ENCODE data around the gene C9. TPM values are rescaled to one million over a fixed set of nuclear protein-coding genes. Genes with fewer than 3 reads are reported as not detected.

C9 gene
- polyA plus RNA-seq, 1 experiment: not detected

GRCh38 chr5:39257554-39257953 lies 106.7 kb downstream of the C9 start:
- POLR2A ChIA-PET: no interaction called here
- DNase-seq (ENCODE audit: low read depth): no peak
- CTCF ChIA-PET: interaction anchor here (0.7 to 1.9 kb wide), 2 partner anchors 26 to 457 kb away, joined by 3 to 6 read pairs; no protein-coding TSS in a partner anchor
- Histone ChIP-seq H3K36me3 (ENCODE audit: control insufficient read depth, insufficient read depth, low read length) (no peaks in the 10 kb centered on the region), H3K27me3 (ENCODE audit: control insufficient read depth, insufficient read depth, low read length) (no peaks in the 10 kb centered on the region), H3K4me3 (ENCODE audit: low read depth, low read length) (no peak overlapping the region)
- no peak for TF ChIP-seq CTCF (IDR thresholded peaks at IDR 0.05; ENCODE audit: insufficient read depth, low read depth, low read length)

GRCh38 chr5:39256477-39257235 lies 107.6 kb downstream of the C9 start:
- Histone ChIP-seq H3K27me3 (ENCODE audit: control insufficient read depth, insufficient read depth, low read length) (no peaks in the 10 kb centered on the region), H3K36me3 (ENCODE audit: control insufficient read depth, insufficient read depth, low read length) (no peaks in the 10 kb centered on the region), H3K4me3 (ENCODE audit: low read depth, low read length) (no peak overlapping the region)
- peak; percentile 20 for DNase-seq (ENCODE audit: low read depth)
- ChIA-PET POLR2A (no interaction called here), CTCF (no interaction called here)
- no peak for TF ChIP-seq CTCF (IDR thresholded peaks at IDR 0.05; ENCODE audit: insufficient read depth, low read depth, low read length)

- POLR2A ChIA-PET: no interaction called here
- H3K27me3 ChIP-seq (ENCODE audit: control insufficient read depth, insufficient read depth, low read length): no peaks in the 10 kb centered on the region
- TF ChIP-seq CTCF (IDR thresholded peaks at IDR 0.05; ENCODE audit: insufficient read depth, low read depth, low read length): no peak
- DNase-seq (ENCODE audit: low read depth): no peak
- CTCF ChIA-PET: interaction anchor here (1.5 kb wide), 1 partner anchor 38 kb away, joined by 6 read pairs; no protein-coding TSS in a partner anchor
- H3K4me3 ChIP-seq (ENCODE audit: low read depth, low read length): no peak overlapping the region
- no peaks in the 10 kb centered on the region for H3K36me3 ChIP-seq (ENCODE audit: control insufficient read depth, insufficient read depth, low read length)
Measured at GRCh38 chr5:39255406-39255805, 108.9 kb downstream of the C9 start.

- H3K36me3 ChIP-seq (ENCODE audit: control insufficient read depth, insufficient read depth, low read length): no peaks in the 10 kb centered on the region
Measured at GRCh38 chr5:39254671-39255070, 109.6 kb downstream of the C9 start.

GRCh38 chr5:39253196-39253595 lies 111.1 kb downstream of the C9 start:
- Histone ChIP-seq H3K27me3 (ENCODE audit: control insufficient read depth, insufficient read depth, low read length) (no peaks in the 10 kb centered on the region), H3K36me3 (ENCODE audit: control insufficient read depth, insufficient read depth, low read length) (no peaks in the 10 kb centered on the region), H3K4me3 (ENCODE audit: low read depth, low read length) (no peak overlapping the region)
- no peak for TF ChIP-seq CTCF (IDR thresholded peaks at IDR 0.05; ENCODE audit: insufficient read depth, low read depth, low read length)
- ChIA-PET POLR2A (no interaction called here), CTCF (no interaction called here)
- peak; percentile 2 for DNase-seq (ENCODE audit: low read depth)

More at GRCh38 chr5:39254671-39255070, 109.6 kb downstream of the C9 start:
- no peaks in the 10 kb centered on the region for H3K27me3 ChIP-seq (ENCODE audit: control insufficient read depth, insufficient read depth, low read length)
- no peak for DNase-seq (ENCODE audit: low read depth)
- CTCF ChIA-PET: interaction anchor here (1.5 kb wide), 1 partner anchor 37 kb away, joined by 6 read pairs; no protein-coding TSS in a partner anchor
- POLR2A ChIA-PET: no interaction called here
- TF ChIP-seq CTCF (IDR thresholded peaks at IDR 0.05; ENCODE audit: insufficient read depth, low read depth, low read length): no peak
- no peak overlapping the region for H3K4me3 ChIP-seq (ENCODE audit: low read depth, low read length)
